ENCODE results near the gene FCER1G.

- no peak for TF ChIP-seq POLR2AphosphoS5 (IDR thresholded peaks at IDR 0.05; ENCODE audit: low read depth)
- no peak for TF ChIP-seq CTCF (IDR thresholded peaks at IDR 0.05; ENCODE audit: insufficient read depth, low read length)
- no peak for TF ChIP-seq REST (IDR thresholded peaks at IDR 0.05; ENCODE audit: insufficient replicate concordance, low read depth)
- no peak for TF ChIP-seq SPI1 (IDR thresholded peaks at IDR 0.05; ENCODE audit: borderline replicate concordance, low read depth)
These were observed 9.0 kb downstream of the FCER1G start for GRCh38 chr1:161223805-161224694.
